ENCODE measurements around the gene TSPOAP1.

Gene TSPOAP1

DNA sequence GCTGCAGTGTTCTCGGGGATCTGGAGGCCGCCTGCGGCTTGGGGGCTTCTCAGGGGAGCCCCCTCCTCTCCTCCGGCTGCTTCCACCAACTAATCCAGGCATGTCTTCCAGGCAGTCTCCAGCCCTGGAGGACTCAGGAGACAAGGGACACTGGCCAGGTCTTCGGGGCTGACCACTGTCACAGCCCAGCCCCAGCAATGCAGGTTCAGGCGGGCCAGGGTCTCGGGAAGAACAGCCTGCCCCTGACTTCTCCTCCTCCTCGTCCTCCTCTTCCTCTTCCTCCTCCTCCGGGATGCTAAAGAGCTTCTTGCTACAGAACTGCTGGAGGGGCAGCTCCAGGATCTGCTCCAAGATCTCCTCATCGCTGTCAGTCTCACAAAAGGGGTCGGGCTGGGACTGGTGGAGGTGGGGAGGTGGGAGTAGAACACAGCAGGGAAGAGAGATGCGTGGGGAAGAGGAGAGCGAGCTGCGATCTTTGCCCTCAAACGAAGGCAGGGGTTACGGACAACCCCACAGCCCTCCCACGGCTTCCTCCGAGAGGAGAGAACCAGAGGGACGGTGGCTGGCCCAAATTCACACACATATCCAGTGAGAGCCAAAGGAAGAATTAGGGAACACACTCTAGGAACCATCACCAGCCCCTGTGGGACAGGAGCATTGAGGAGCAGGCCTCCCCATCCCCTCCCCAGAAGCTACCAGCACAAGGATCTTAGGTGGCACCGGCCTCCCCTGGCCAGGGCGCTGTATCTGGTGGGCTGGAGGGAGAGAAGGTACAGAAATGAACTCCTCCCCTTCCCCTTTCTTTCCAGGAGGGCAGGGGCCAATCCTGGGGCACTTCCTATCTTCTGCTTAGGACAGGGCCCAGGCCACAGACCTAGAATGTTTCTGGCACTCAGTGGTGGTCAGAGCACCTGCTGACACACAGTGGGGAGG, 19.3 kb downstream of the TSPOAP1 start:
- DNase-seq (ENCODE audit: low read depth), result no peak
- TF ChIP-seq, protein P1, sequence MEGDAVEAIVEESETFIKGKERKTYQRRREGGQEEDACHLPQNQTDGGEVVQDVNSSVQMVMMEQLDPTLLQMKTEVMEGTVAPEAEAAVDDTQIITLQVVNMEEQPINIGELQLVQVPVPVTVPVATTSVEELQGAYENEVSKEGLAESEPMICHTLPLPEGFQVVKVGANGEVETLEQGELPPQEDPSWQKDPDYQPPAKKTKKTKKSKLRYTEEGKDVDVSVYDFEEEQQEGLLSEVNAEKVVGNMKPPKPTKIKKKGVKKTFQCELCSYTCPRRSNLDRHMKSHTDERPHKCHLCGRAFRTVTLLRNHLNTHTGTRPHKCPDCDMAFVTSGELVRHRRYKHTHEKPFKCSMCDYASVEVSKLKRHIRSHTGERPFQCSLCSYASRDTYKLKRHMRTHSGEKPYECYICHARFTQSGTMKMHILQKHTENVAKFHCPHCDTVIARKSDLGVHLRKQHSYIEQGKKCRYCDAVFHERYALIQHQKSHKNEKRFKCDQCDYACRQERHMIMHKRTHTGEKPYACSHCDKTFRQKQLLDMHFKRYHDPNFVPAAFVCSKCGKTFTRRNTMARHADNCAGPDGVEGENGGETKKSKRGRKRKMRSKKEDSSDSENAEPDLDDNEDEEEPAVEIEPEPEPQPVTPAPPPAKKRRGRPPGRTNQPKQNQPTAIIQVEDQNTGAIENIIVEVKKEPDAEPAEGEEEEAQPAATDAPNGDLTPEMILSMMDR (IDR thresholded peaks at IDR 0.05; ENCODE audit: insufficient read depth, low read depth, low read length, missing control alignments), result no peak
- no peak overlapping the region for H3K4me3 ChIP-seq (ENCODE audit: low read length)

DNA sequence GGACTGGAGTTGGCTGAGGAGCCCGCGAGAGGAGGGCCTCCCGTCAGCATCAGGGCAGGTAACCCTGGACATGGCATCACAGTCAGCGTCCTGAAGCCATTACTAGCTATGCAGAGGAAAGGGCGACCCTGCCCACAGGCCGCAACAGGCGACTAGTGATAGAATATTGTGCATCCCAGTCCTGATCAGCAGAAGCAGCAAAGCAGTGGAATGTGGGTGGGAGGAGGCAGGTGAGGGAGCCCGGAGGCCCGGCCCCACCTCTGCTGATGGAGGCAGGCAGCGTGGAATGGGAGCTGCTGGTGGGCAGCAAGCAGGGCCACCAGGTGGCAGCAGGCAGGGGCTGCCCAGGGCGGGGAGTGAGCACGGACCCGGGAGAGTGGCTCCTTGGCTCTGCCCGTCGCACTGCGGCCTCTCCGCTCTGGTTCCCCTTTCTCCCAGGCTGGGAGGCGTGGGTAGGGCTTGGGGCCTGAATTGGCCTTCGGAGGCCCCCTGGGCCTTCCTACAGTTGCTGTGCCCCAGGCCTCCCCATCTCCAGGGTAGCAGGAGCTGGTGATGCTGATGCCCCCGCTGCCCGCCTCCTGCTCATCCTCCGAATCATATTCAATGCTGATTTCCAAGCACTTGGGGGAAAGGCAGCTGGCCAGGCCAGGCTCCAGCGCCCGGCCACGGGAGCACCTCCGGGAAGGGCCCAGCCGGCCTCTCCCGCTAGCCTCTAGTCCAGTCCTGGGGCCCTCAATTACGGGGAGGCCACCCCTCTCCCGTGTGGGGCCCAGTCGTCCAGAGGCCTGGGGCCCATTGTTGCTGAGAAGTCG, 20.2 kb downstream of the TSPOAP1 start:
- H3K4me3 ChIP-seq (ENCODE audit: low read length), result no peak overlapping the region
- TF ChIP-seq, protein P1 (IDR thresholded peaks at IDR 0.05; ENCODE audit: insufficient read depth, low read depth, low read length, missing control alignments), result no peak
- DNase-seq (ENCODE audit: low read depth), result no peak

DNA sequence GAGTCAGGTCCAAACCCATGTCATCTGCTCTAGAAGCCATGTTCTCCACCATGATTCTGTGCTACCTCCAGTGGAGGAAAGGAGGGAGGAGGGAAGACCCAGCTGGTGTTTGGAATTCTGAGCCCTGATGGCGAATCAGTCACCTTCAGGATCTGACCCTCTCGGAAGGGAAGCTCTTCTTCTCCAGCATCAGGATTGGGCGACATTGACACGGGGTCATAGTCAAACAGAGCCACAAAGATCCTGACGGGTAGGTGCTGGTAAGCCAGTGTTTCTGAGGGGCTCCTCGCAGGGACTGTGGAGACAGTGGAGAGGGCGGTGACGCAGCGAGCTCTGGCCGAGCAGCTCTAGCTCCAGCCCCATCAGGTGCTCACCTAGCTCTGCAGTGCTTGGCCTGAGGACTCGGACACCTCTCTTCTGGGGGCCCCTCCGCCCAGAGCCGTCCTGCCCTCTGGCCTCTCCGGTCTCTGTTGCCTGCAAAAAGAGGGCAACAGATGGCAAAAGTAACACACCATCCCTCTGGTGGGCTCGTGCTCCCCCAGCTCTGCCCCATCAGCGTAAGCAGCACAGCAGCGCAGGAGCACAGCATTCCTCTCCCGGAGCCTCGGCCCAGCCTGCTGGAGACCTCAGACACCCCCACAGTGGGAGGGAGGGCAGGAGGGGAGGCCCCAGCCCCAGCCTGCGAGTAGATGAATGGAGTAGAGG, 21.0 kb downstream of the TSPOAP1 start:
- DNase-seq (ENCODE audit: low read depth), result no peak
- H3K4me3 ChIP-seq (ENCODE audit: low read length), result no peak overlapping the region
- TF ChIP-seq, protein P1 (IDR thresholded peaks at IDR 0.05; ENCODE audit: insufficient read depth, low read depth, low read length, missing control alignments), result no peak

DNA sequence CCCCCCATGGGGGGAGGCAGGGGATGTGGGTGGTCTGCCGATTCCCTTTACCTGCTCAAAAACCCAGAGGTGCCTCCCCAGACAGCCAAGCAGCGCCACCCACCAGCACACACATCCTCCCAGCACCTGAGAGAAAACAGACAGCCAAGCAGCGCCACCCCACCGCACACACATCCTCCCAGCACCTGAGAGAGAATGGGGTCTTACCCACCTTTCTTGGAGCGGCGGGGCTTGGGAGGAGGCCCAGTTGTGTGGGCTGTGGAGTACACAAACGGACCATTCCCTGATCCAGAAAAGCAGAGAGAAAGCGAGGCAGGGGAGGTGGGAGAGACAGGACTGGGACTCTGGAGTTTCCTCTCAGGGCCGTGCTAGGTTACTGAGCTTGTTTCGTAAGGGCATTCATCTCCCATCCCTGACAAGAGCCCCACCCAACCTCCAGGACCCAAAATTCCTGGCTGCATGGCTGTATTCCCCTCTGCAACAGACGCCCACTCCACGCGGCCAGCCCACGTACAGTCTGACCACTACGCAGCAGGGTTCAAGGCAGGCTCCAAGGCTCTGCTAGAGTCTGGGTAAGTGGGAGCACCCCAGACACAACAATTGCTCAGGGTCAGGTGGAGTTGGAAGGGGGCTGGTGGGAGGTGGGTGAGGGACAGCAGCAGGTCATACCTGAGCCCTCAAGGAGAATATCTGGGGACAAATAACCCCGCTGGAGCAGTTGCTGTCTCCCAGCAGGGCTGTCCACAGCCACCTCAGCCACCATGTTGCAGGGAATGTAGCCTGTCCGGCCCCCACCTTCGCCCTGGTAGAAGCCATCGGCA, 22.3 kb downstream of the TSPOAP1 start:
- no peak for DNase-seq (ENCODE audit: low read depth)
- TF ChIP-seq, protein P1 (IDR thresholded peaks at IDR 0.05; ENCODE audit: insufficient read depth, low read depth, low read length, missing control alignments), result no peak
- no peak overlapping the region for H3K4me3 ChIP-seq (ENCODE audit: low read length)

DNA sequence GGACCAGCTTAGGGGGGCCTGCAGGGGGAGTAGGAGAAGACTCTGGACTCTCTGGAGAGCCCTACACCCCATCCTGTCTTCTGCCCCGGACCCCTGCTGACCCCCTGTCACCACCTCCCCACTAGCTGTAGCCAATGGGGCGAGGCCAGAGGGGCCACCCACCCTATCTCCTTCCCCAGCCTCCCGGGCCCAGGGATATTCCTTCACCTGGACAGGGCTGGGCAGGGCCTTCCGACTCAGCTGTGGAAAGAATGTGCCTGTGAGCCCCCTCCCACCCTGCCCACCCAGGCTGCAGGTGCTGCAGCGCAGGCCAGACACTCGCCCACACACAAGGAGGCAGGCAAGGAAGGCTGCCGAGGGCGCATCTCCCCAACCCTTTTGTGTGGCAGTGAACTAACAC, 23.0 kb downstream of the TSPOAP1 start:
- TF ChIP-seq, protein P1 (IDR thresholded peaks at IDR 0.05; ENCODE audit: insufficient read depth, low read depth, low read length, missing control alignments), result no peak
- no peak overlapping the region for H3K4me3 ChIP-seq (ENCODE audit: low read length)
- DNase-seq (ENCODE audit: low read depth), result no peak

All from epithelial cell of esophagus (primary cell).